Measurements from ENCODE around the gene HS3ST2. TPM values are rescaled to one million over a fixed set of nuclear protein-coding genes. Genes with fewer than 3 reads are reported as not detected.
A peak's percentile ranks its signal among the peaks of the same experiment; 100 is the strongest.
"Not testable (repeated sequence)": the region's sequence is repeated elsewhere in the genome, so short reads cannot be mapped to it uniquely, and the experiment has no call there.

HS3ST2 gene
- total RNA-seq, 2 experiments from 2014 or later: not detected

GRCh38 chr16:22789281-22789945 is 24.5 kb upstream of the HS3ST2 start:
- Mint-ChIP-seq H3K27ac (no peak overlapping the region), H3K27me3 (peaks cover 8% of the 10 kb centered on the region), H3K9me3 (peaks cover 3% of the 10 kb centered on the region), H3K4me3 (no peak overlapping the region), H3K36me3 (no peaks in the 10 kb centered on the region), H3K4me1 (peaks cover 2% of the 10 kb centered on the region)
- DNase-seq: no peak

GRCh38 chr16:22797551-22797950 is 16.4 kb upstream of the HS3ST2 start:
- no peaks in the 10 kb centered on the region for H3K4me1 Mint-ChIP-seq
- H3K27me3 Mint-ChIP-seq: peaks cover 20% of the 10 kb centered on the region
- no peak for DNase-seq
- H3K9me3 Mint-ChIP-seq: peaks cover 7% of the 10 kb centered on the region
- no peak overlapping the region for H3K27ac Mint-ChIP-seq
- no peak overlapping the region for H3K4me3 Mint-ChIP-seq
- no peaks in the 10 kb centered on the region for H3K36me3 Mint-ChIP-seq

- no peak overlapping the region for H3K27ac Mint-ChIP-seq
- no peaks in the 10 kb centered on the region for H3K4me1 Mint-ChIP-seq
- H3K27me3 Mint-ChIP-seq: peaks cover 31% of the 10 kb centered on the region
- no peak overlapping the region for H3K4me3 Mint-ChIP-seq
- peaks cover 6% of the 10 kb centered on the region for H3K9me3 Mint-ChIP-seq
- DNase-seq: no peak
- no peaks in the 10 kb centered on the region for H3K36me3 Mint-ChIP-seq
These were observed 14.8 kb upstream of the HS3ST2 start for GRCh38 chr16:22799113-22799512.

- H3K27ac Mint-ChIP-seq: no peak overlapping the region
- H3K9me3 Mint-ChIP-seq: no peaks in the 10 kb centered on the region
- H3K36me3 Mint-ChIP-seq: no peaks in the 10 kb centered on the region
- no peaks in the 10 kb centered on the region for H3K4me1 Mint-ChIP-seq
- no peak overlapping the region for H3K4me3 Mint-ChIP-seq
- H3K27me3 Mint-ChIP-seq: peaks cover 16% of the 10 kb centered on the region
- DNase-seq: no peak
These were observed 9.1 kb upstream of the HS3ST2 start for GRCh38 chr16:22804893-22805292.

- peaks cover 11% of the 10 kb centered on the region for H3K27me3 Mint-ChIP-seq
- DNase-seq: no peak
- H3K4me3 Mint-ChIP-seq: no peak overlapping the region
- H3K4me1 Mint-ChIP-seq: no peaks in the 10 kb centered on the region
- H3K9me3 Mint-ChIP-seq: no peaks in the 10 kb centered on the region
- no peaks in the 10 kb centered on the region for H3K36me3 Mint-ChIP-seq
- no peak overlapping the region for H3K27ac Mint-ChIP-seq
These were observed 8.6 kb upstream of the HS3ST2 start for GRCh38 chr16:22805326-22805725.

GRCh38 chr16:22806811-22807210 is 7.2 kb upstream of the HS3ST2 start:
- H3K27ac Mint-ChIP-seq: no peak overlapping the region
- no peaks in the 10 kb centered on the region for H3K36me3 Mint-ChIP-seq

GRCh38 chr16:22810226-22810625 is 3.7 kb upstream of the HS3ST2 start:
- Mint-ChIP-seq H3K36me3 (no peaks in the 10 kb centered on the region), H3K4me3 (no peak overlapping the region), H3K27me3 (peaks cover 31% of the 10 kb centered on the region), H3K27ac (no peak overlapping the region), H3K9me3 (peaks cover 2% of the 10 kb centered on the region), H3K4me1 (peaks cover 5% of the 10 kb centered on the region)
- no peak for DNase-seq

More at GRCh38 chr16:22806811-22807210, 7.2 kb upstream of the HS3ST2 start:
- Mint-ChIP-seq H3K4me1 (no peaks in the 10 kb centered on the region), H3K27me3 (peaks cover 13% of the 10 kb centered on the region), H3K4me3 (no peak overlapping the region), H3K9me3 (no peaks in the 10 kb centered on the region)
- no peak for DNase-seq

- Mint-ChIP-seq H3K27ac (no peak overlapping the region), H3K4me3 (no peak overlapping the region)
- peak; percentile 56 for DNase-seq
These were observed 577 bp upstream of the HS3ST2 start for GRCh38 chr16:22813223-22813947.

GRCh38 chr16:22814711-22815105 is 746 bp downstream of the HS3ST2 start:
- peaks cover 3% of the 10 kb centered on the region for H3K9me3 Mint-ChIP-seq

More at GRCh38 chr16:22813223-22813947, 577 bp upstream of the HS3ST2 start:
- Mint-ChIP-seq H3K27me3 (peaks cover 48% of the 10 kb centered on the region), H3K36me3 (no peaks in the 10 kb centered on the region), H3K9me3 (peaks cover 2% of the 10 kb centered on the region), H3K4me1 (peaks cover 5% of the 10 kb centered on the region)

GRCh38 chr16:22815863-22816262 is 1.9 kb downstream of the HS3ST2 start:
- Mint-ChIP-seq H3K4me1 (peaks cover 5% of the 10 kb centered on the region), H3K4me3 (no peak overlapping the region), H3K9me3 (peaks cover 3% of the 10 kb centered on the region), H3K27ac (no peak overlapping the region), H3K27me3 (peaks cover 51% of the 10 kb centered on the region), H3K36me3 (no peaks in the 10 kb centered on the region)
- DNase-seq: no peak

More at GRCh38 chr16:22814711-22815105, 746 bp downstream of the HS3ST2 start:
- no peaks in the 10 kb centered on the region for H3K36me3 Mint-ChIP-seq
- peaks cover 51% of the 10 kb centered on the region for H3K27me3 Mint-ChIP-seq
- no peak overlapping the region for H3K27ac Mint-ChIP-seq
- DNase-seq: no peak
- peaks cover 5% of the 10 kb centered on the region for H3K4me1 Mint-ChIP-seq
- H3K4me3 Mint-ChIP-seq: no peak overlapping the region

- peaks cover 5% of the 10 kb centered on the region for H3K4me1 Mint-ChIP-seq
- peaks cover 3% of the 10 kb centered on the region for H3K9me3 Mint-ChIP-seq
- no peaks in the 10 kb centered on the region for H3K36me3 Mint-ChIP-seq
- no peak overlapping the region for H3K4me3 Mint-ChIP-seq
- no peak for DNase-seq
- H3K27me3 Mint-ChIP-seq: peaks cover 51% of the 10 kb centered on the region
- no peak overlapping the region for H3K27ac Mint-ChIP-seq
These were observed 2.5 kb downstream of the HS3ST2 start for GRCh38 chr16:22816475-22816874.

GRCh38 chr16:22818736-22819135 is 4.8 kb downstream of the HS3ST2 start:
- not testable (repeated sequence) for DNase-seq, H3K9me3 Mint-ChIP-seq, H3K4me3 Mint-ChIP-seq, H3K36me3 Mint-ChIP-seq, H3K27ac Mint-ChIP-seq, H3K4me1 Mint-ChIP-seq
- peaks cover 31% of the 10 kb centered on the region for H3K27me3 Mint-ChIP-seq

GRCh38 chr16:22838681-22839080 is 24.7 kb downstream of the HS3ST2 start:
- peaks cover 20% of the 10 kb centered on the region for H3K27me3 Mint-ChIP-seq
- H3K4me3 Mint-ChIP-seq: no peak overlapping the region
- H3K36me3 Mint-ChIP-seq: no peaks in the 10 kb centered on the region
- DNase-seq: no peak
- H3K27ac Mint-ChIP-seq: no peak overlapping the region
- no peaks in the 10 kb centered on the region for H3K4me1 Mint-ChIP-seq
- no peaks in the 10 kb centered on the region for H3K9me3 Mint-ChIP-seq

GRCh38 chr16:22842031-22842430 is 28.1 kb downstream of the HS3ST2 start:
- not testable (repeated sequence) for H3K27ac Mint-ChIP-seq, H3K36me3 Mint-ChIP-seq, H3K4me1 Mint-ChIP-seq, DNase-seq, H3K4me3 Mint-ChIP-seq, H3K9me3 Mint-ChIP-seq
- peaks cover 32% of the 10 kb centered on the region for H3K27me3 Mint-ChIP-seq

GRCh38 chr16:22843122-22843521 is 29.2 kb downstream of the HS3ST2 start:
- Mint-ChIP-seq H3K27me3 (peaks cover 42% of the 10 kb centered on the region), H3K4me3 (no peak overlapping the region), H3K36me3 (no peaks in the 10 kb centered on the region), H3K4me1 (no peaks in the 10 kb centered on the region), H3K9me3 (no peaks in the 10 kb centered on the region), H3K27ac (no peak overlapping the region)
- DNase-seq: no peak

GRCh38 chr16:22843856-22844255 is 29.9 kb downstream of the HS3ST2 start:
- no peaks in the 10 kb centered on the region for H3K36me3 Mint-ChIP-seq
- no peak for DNase-seq
- H3K9me3 Mint-ChIP-seq: no peaks in the 10 kb centered on the region
- H3K27me3 Mint-ChIP-seq: peaks cover 42% of the 10 kb centered on the region
- no peak overlapping the region for H3K27ac Mint-ChIP-seq
- no peak overlapping the region for H3K4me3 Mint-ChIP-seq
- H3K4me1 Mint-ChIP-seq: no peaks in the 10 kb centered on the region

All from activated naive CD8-positive, alpha-beta T cell treated with anti-CD3 and anti-CD28 coated beads for 36 hours (primary cell).